Neuronal stem cell (in vitro differentiated cells): ENCODE results near the gene KCNG4.
"Not testable (repeated sequence)": the region's sequence is repeated elsewhere in the genome, so short reads cannot be mapped to it uniquely, and the experiment has no call there.

Experiments
- DNase-seq: peaks from one replicate; pipeline ENCODE4 v3.0.0-alpha.2; 2013; ENCODE audit warnings: low spot score
- H2AFZ ChIP-seq: one replicate; pipeline ENCODE4 v1.6.1; 2013; ENCODE audit warnings: mild to moderate bottlenecking, low read length, inconsistent platforms
- H2AK5ac ChIP-seq: 2 replicates; pipeline ENCODE4 v1.6.1; 2013; ENCODE audit warnings: low read depth, mild to moderate bottlenecking, inconsistent platforms, low read length, moderate library complexity, mixed read lengths
- H2BK120ac ChIP-seq: 2 replicates; pipeline ENCODE4 v1.6.1; 2013; ENCODE audit warnings: low read depth, mild to moderate bottlenecking, inconsistent platforms, low read length, moderate library complexity, mixed read lengths
- H2BK12ac ChIP-seq: one replicate; pipeline ENCODE4 v1.6.1; 2013; ENCODE audit warnings: low read length, inconsistent platforms
- H2BK15ac ChIP-seq: 2 replicates; pipeline ENCODE4 v1.6.1; 2013; ENCODE audit warnings: mild to moderate bottlenecking, low read length, inconsistent platforms, mixed read lengths
- H2BK5ac ChIP-seq: one replicate; pipeline ENCODE4 v1.6.1; 2013; ENCODE audit warnings: inconsistent platforms, mild to moderate bottlenecking, low read length, moderate library complexity
- H3K14ac ChIP-seq: one replicate; pipeline ENCODE4 v1.6.1; 2013; ENCODE audit warnings: low read length, inconsistent platforms
- H3K18ac ChIP-seq: 2 replicates; pipeline ENCODE4 v1.6.1; 2013; ENCODE audit warnings: low read length, inconsistent platforms
- H3K23ac ChIP-seq: 2 replicates; pipeline ENCODE4 v1.6.1; 2013; ENCODE audit warnings: low read depth, mild to moderate bottlenecking, mixed read lengths, low read length, inconsistent platforms; ENCODE audit not compliant: poor library complexity
- H3K27ac ChIP-seq: replicated peaks from 3 replicates; pipeline ENCODE4 v1.5.1; 2013; ENCODE audit warnings: low read length, inconsistent platforms
- H3K27me3 ChIP-seq, 3 experiments: 2 replicates each; pipeline ENCODE4 v1.6.1; 2013; ENCODE audit warnings: low read length in 3 of 3, mild to moderate bottlenecking in 2 of 3, inconsistent platforms in 1 of 3, low read depth in 1 of 3, mixed read lengths in 1 of 3, moderate library complexity in 1 of 3; ENCODE audit not compliant: control insufficient read depth in 3 of 3, insufficient read depth in 3 of 3
- H3K36me3 ChIP-seq, 2 donors: replicated peaks in 1 of 2; 2 replicates each; pipeline ENCODE4 v1.6.1; 2013; ENCODE audit warnings: low read length in 2 of 2; ENCODE audit not compliant: control insufficient read depth in 2 of 2, insufficient read depth in 2 of 2
- H3K4ac ChIP-seq: 2 replicates; pipeline ENCODE4 v1.6.1; 2013; ENCODE audit warnings: inconsistent platforms, mild to moderate bottlenecking, low read length, moderate library complexity
- H3K4me1 ChIP-seq, 2 donors: 1 replicate in 1 of 2; 2 replicates in 1 of 2; pipeline ENCODE4 v1.6.1; 2013; ENCODE audit warnings: low read length in 2 of 2, low read depth in 1 of 2; ENCODE audit not compliant: control insufficient read depth in 2 of 2, insufficient read depth in 1 of 2
- H3K4me2 ChIP-seq: one replicate; pipeline ENCODE4 v1.6.1; 2013; ENCODE audit warnings: mild to moderate bottlenecking, low read length, inconsistent platforms; ENCODE audit not compliant: insufficient read depth, poor library complexity, severe bottlenecking
- H3K4me3 ChIP-seq, 2 donors: 2 replicates each; pipeline ENCODE4 v1.5.1; 2013; ENCODE audit warnings: low read length in 2 of 2, mild to moderate bottlenecking in 2 of 2, inconsistent platforms in 1 of 2, moderate library complexity in 1 of 2
- H3K79me1 ChIP-seq: one replicate; pipeline ENCODE4 v1.6.1; 2013; ENCODE audit warnings: low read depth, mild to moderate bottlenecking, inconsistent platforms, low read length, moderate library complexity
- H3K9ac ChIP-seq: one replicate; pipeline ENCODE4 v1.6.1; 2013; ENCODE audit warnings: mild to moderate bottlenecking, low read depth, low read length, inconsistent platforms; ENCODE audit not compliant: poor library complexity
- H3K9me3 ChIP-seq, 2 donors: replicated peaks in 1 of 2; 2 replicates each; pipeline versions ENCODE3 to v1.6.1; 2013; ENCODE audit warnings: low read length in 2 of 2, mild to moderate bottlenecking in 2 of 2, inconsistent platforms in 1 of 2, low read depth in 1 of 2, mixed read lengths in 1 of 2, moderate library complexity in 1 of 2; ENCODE audit not compliant: control insufficient read depth in 2 of 2, insufficient read depth in 1 of 2
- H4K8ac ChIP-seq: one replicate; pipeline ENCODE4 v1.6.1; 2013; ENCODE audit warnings: low read depth, mild to moderate bottlenecking, inconsistent platforms, low read length, moderate library complexity
- H4K91ac ChIP-seq: one replicate; pipeline ENCODE4 v1.6.1; 2013; ENCODE audit warnings: low read length, low read depth, mild to moderate bottlenecking, inconsistent platforms; ENCODE audit not compliant: poor library complexity
- WGBS, 2 donors: extraction: QIAGEN DNeasy Blood & Tissue Kit; methylation state at CpG; one replicate each; pipeline ENCODE4 v1.1.7; 2013; ENCODE audit warnings: missing lambda C conversion rate in 2 of 2, mixed read lengths in 1 of 2; ENCODE audit not compliant: insufficient read length in 2 of 2, insufficient replicate concordance in 1 of 2; ENCODE audit errors: extremely low coverage in 2 of 2; 5-methylcytosine and 5-hydroxymethylcytosine counted together

The KCNG4 gene

GRCh38 chr16:84205123-84205522 is 34.7 kb downstream of the KCNG4 start:
- H3K9ac ChIP-seq, H2BK12ac ChIP-seq, H4K8ac ChIP-seq, H3K4me2 ChIP-seq, H2AK5ac ChIP-seq, H3K23ac ChIP-seq, H2BK5ac ChIP-seq, H3K4ac ChIP-seq, H3K27ac ChIP-seq, H3K79me1 ChIP-seq, H2BK120ac ChIP-seq, DNase-seq, H3K18ac ChIP-seq, H4K91ac ChIP-seq, H2AFZ ChIP-seq, H3K9me3 ChIP-seq, H3K36me3 ChIP-seq, H3K4me1 ChIP-seq, H3K4me3 ChIP-seq, H2BK15ac ChIP-seq, H3K14ac ChIP-seq: not testable (repeated sequence)
- WGBS, 2 donors = no CpG with 5 or more reads among the region's 6 CpGs
- peaks cover 0 to 29% (median 0%) of the 10 kb centered on the region in 3 experiments for H3K27me3 ChIP-seq

- H2BK12ac ChIP-seq, DNase-seq, H3K4ac ChIP-seq, H2AFZ ChIP-seq, H3K4me2 ChIP-seq, H3K27ac ChIP-seq, H2BK5ac ChIP-seq, H3K23ac ChIP-seq, H3K36me3 ChIP-seq, H3K9ac ChIP-seq, H2BK15ac ChIP-seq, H2AK5ac ChIP-seq, H4K8ac ChIP-seq, H3K4me1 ChIP-seq, H3K4me3 ChIP-seq, H4K91ac ChIP-seq, H3K14ac ChIP-seq, H2BK120ac ChIP-seq, H3K79me1 ChIP-seq, H3K9me3 ChIP-seq, H3K18ac ChIP-seq: not testable (repeated sequence)
- no CpG with 5 or more reads among the region's 26 CpGs for WGBS, 2 donors
- peaks cover 0 to 34% (median 0%) of the 10 kb centered on the region in 3 experiments for H3K27me3 ChIP-seq
Observed at GRCh38 chr16:84204551-84204950, 35.3 kb downstream of the KCNG4 start.

- no CpG with 5 or more reads among the region's 10 CpGs for WGBS, 2 donors
- H3K9me3 ChIP-seq = no peaks in the 10 kb centered on the region
- H3K9ac ChIP-seq = no peak overlapping the region
- H3K4me1 ChIP-seq = no peaks in the 10 kb centered on the region
- no peak overlapping the region for H2AFZ ChIP-seq
- no peak overlapping the region for H3K23ac ChIP-seq
- H3K14ac ChIP-seq = no peak overlapping the region
- no peak overlapping the region for H2BK120ac ChIP-seq
- peaks cover 0 to 46% (median 0%) of the 10 kb centered on the region in 3 experiments for H3K27me3 ChIP-seq
- H3K18ac ChIP-seq = no peak overlapping the region
- no peak overlapping the region for H3K4me2 ChIP-seq
- no peak overlapping the region for H3K4me3 ChIP-seq
- H3K36me3 ChIP-seq = no peaks in the 10 kb centered on the region
- no peak overlapping the region for H2BK12ac ChIP-seq
- H3K4ac ChIP-seq = no peak overlapping the region
- no peak overlapping the region for H4K8ac ChIP-seq
- H2BK15ac ChIP-seq = no peak overlapping the region
- H2BK5ac ChIP-seq = no peak overlapping the region
- H4K91ac ChIP-seq = no peak overlapping the region
- no peaks in the 10 kb centered on the region for H3K79me1 ChIP-seq
- no peak overlapping the region for H3K27ac ChIP-seq
- DNase-seq = no peak
- H2AK5ac ChIP-seq = no peak overlapping the region
Observed at GRCh38 chr16:84199861-84200260, 40.0 kb downstream of the KCNG4 start.

- peak overlapping the region; percentile 59 for H2AFZ ChIP-seq
- no CpG with 5 or more reads among the region's 13 CpGs for WGBS, 2 donors
- no peaks in the 10 kb centered on the region for H3K36me3 ChIP-seq
Observed at GRCh38 chr16:84199097-84199496, 40.7 kb downstream of the KCNG4 start.

More at GRCh38 chr16:84199097-84199496, 40.7 kb downstream of the KCNG4 start:
- Histone ChIP-seq H2BK120ac (no peak overlapping the region), H3K14ac (no peak overlapping the region), H3K4me1 (no peaks in the 10 kb centered on the region), H2BK12ac (no peak overlapping the region), H3K79me1 (no peaks in the 10 kb centered on the region), H3K4me3 (no peak overlapping the region), H3K27ac (no peak overlapping the region), H3K18ac (peak overlapping the region; percentile 30), H3K23ac (no peak overlapping the region), H3K4me2 (no peak overlapping the region), H3K27me3 (peaks cover 0 to 50% (median 0%) of the 10 kb centered on the region in 3 experiments), H2AK5ac (no peak overlapping the region), H3K4ac (no peak overlapping the region), H3K9me3 (no peaks in the 10 kb centered on the region), H4K8ac (no peak overlapping the region), H3K9ac (no peak overlapping the region), H2BK5ac (no peak overlapping the region), H2BK15ac (no peak overlapping the region), H4K91ac (no peak overlapping the region)
- no peak for DNase-seq
